ENCODE results near the gene ADSS1.

GRCh38 chr14:104703269-104703668 is 20.8 kb upstream of the ADSS1 start:
- no peak for TF ChIP-seq CTCF (IDR thresholded peaks at IDR 0.05)
- TF ChIP-seq POLR2AphosphoS5 (IDR thresholded peaks at IDR 0.05; ENCODE audit: low read depth, low read length): no peak
- TF ChIP-seq JUND (IDR thresholded peaks at IDR 0.05): no peak
- no peak for TF ChIP-seq GATA2 (CRISPR knock-in tag; IDR thresholded peaks at IDR 0.05)
- no peak for TF ChIP-seq MAX (IDR thresholded peaks at IDR 0.05; ENCODE audit: low read depth)
- no peak for TF ChIP-seq CHD2 (IDR thresholded peaks at IDR 0.05; ENCODE audit: low read length, partially characterized antibody)
- no peak for TF ChIP-seq SMC3 (IDR thresholded peaks at IDR 0.05; ENCODE audit: low read depth, low read length)
- TF ChIP-seq SIN3A (IDR thresholded peaks at IDR 0.05; ENCODE audit: borderline replicate concordance, low read depth, low read length): no peak
- no peak for TF ChIP-seq RFX5 (IDR thresholded peaks at IDR 0.05; ENCODE audit: low read length)
- TF ChIP-seq FOXM1 (IDR thresholded peaks at IDR 0.05; ENCODE audit: low read depth): no peak
- TF ChIP-seq RAD21 (IDR thresholded peaks at IDR 0.05; ENCODE audit: low read length): no peak

Measured in SK-N-SH (cell line).